Smooth muscle cell (in vitro differentiated cells): Measurements from ENCODE around the gene CISD2. TPM values are rescaled to one million over a fixed set of nuclear protein-coding genes. Genes with fewer than 3 reads are reported as not detected.

Source experiments
- DNase-seq: peaks from one replicate; lab custom pipeline; 2025; ENCODE audit not compliant: unreplicated experiment; lab: John Stamatoyannopoulos, UW
- H2AFZ ChIP-seq: fragments of 200-600 bp; sonication (generic); 2 replicates; pipeline ENCODE4 v1.6.0; 2016; ENCODE audit warnings: antibody characterized with exemption, low read depth, mild to moderate bottlenecking
- H3F3A ChIP-seq: fragments of 200-600 bp; sonication (generic); 2 replicates; pipeline ENCODE4 v1.6.0; 2017; ENCODE audit warnings: antibody characterized with exemption, low read depth
- H3K27ac ChIP-seq: fragments of 200-600 bp; sonication (generic); 2 replicates; pipeline ENCODE4 v1.5.1; 2016; ENCODE audit warnings: low read depth, mild to moderate bottlenecking
- H3K27me3 ChIP-seq: fragments of 200-600 bp; sonication (generic); 2 replicates; pipeline ENCODE4 v1.6.1; 2016; ENCODE audit warnings: low read depth, mild to moderate bottlenecking
- H3K36me3 ChIP-seq: fragments of 200-600 bp; sonication (generic); 2 replicates; pipeline ENCODE4 v1.5.1; 2016; ENCODE audit warnings: low read depth
- H3K4me1 ChIP-seq: fragments of 200-600 bp; sonication (generic); 2 replicates; pipeline ENCODE4 v1.5.1; 2016; ENCODE audit warnings: low read depth
- H3K4me2 ChIP-seq: fragments of 200-600 bp; sonication (generic); 2 replicates; pipeline ENCODE4 v1.6.0; 2016; ENCODE audit warnings: mild to moderate bottlenecking
- H3K4me3 ChIP-seq: fragments of 200-600 bp; sonication (generic); 2 replicates; pipeline ENCODE4 v1.5.1; 2016; ENCODE audit warnings: mild to moderate bottlenecking
- H3K79me2 ChIP-seq: fragments of 200-600 bp; sonication (generic); 2 replicates; pipeline ENCODE4 v1.6.0; 2016; ENCODE audit warnings: low read depth, mild to moderate bottlenecking
- H3K9ac ChIP-seq: fragments of 200-600 bp; sonication (generic); 2 replicates; pipeline ENCODE4 v1.6.0; 2016; ENCODE audit warnings: low read depth
- H3K9me3 ChIP-seq: fragments of 200-600 bp; sonication (generic); replicated peaks from 2 replicates; pipeline ENCODE4 v1.5.1; 2016; ENCODE audit warnings: low read depth
- H4K20me1 ChIP-seq: fragments of 200-600 bp; sonication (generic); 2 replicates; pipeline ENCODE4 v1.6.0; 2016; ENCODE audit warnings: low read depth
- CTCF ChIP-seq: fragments of 200-600 bp; sonication (generic); IDR thresholded peaks from 2 replicates; pipeline ENCODE4 v1.5.1; 2017; ENCODE audit warnings: borderline replicate concordance, mild to moderate bottlenecking, antibody characterized with exemption; ENCODE audit not compliant: insufficient read depth, poor library complexity, severe bottlenecking
- WGBS: methylation state at CpG from one replicate; pipeline ENCODE4 v1.1.7; 2016; ENCODE audit warnings: low lambda C conversion rate; 5-methylcytosine and 5-hydroxymethylcytosine counted together
- polyA plus RNA-seq: library from polyadenylated mRNA; unstranded; fragments of >200 nt; fragmentation: Nextera tagmentation; extraction: Ambion mirVana; gene quantifications from 2 replicates; pipeline ENCODE4 v1.2.1, GENCODE V29; 2016
- total RNA-seq: library from RNA; depleted of rRNA; stranded (reverse); fragments of >200 nt; gene quantifications from 2 replicates; pipeline ENCODE4 v1.2.3, GENCODE V29; 2014

Gene CISD2
- total and polyA plus RNA-seq, 2 experiments from 2014 or later: 57.6 to 65.7 TPM

DNA sequence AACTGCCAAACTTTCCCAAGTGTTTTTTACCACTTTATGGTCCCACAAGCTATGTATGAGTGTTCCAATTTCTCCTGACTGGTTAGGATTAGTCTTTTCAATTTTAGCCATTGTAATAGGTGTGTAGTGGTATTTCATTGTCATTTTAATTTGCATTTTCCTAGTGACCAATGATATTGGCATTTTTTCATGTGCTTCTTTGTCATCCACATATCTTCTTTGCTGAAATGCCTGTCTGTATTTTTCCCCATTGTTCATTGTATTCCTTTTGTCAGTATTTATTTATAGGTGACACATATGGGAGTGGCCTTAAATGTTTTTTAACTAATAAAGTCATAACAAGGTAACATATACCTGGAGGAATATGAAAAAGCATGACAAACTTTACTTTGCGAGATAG, 32.2 kb upstream of the CISD2 start:
- 97% methylated on average over 1 of the region's 1 CpG for WGBS

GRCh38 chr4:102842367-102842766, 26.4 kb upstream of the CISD2 start:
- no peak overlapping the region for H3K27ac ChIP-seq
- no peak for TF ChIP-seq CTCF
- no peaks in the 10 kb centered on the region for H4K20me1 ChIP-seq
- no peak for DNase-seq
- H3K4me3 ChIP-seq: no peak overlapping the region
- no peak overlapping the region for H2AFZ ChIP-seq
- no peaks in the 10 kb centered on the region for H3K9me3 ChIP-seq
- peaks cover under 1% of the 10 kb centered on the region for H3K79me2 ChIP-seq
- no peaks in the 10 kb centered on the region for H3K27me3 ChIP-seq
- H3F3A ChIP-seq: no peaks in the 10 kb centered on the region
- H3K36me3 ChIP-seq: no peaks in the 10 kb centered on the region
- no peak overlapping the region for H3K9ac ChIP-seq
- 93% methylated on average over 3 of the region's 3 CpGs for WGBS
- no peak overlapping the region for H3K4me2 ChIP-seq
- H3K4me1 ChIP-seq: no peaks in the 10 kb centered on the region

More for the DNA sequence above, 32.2 kb upstream of the CISD2 start:
- H2AFZ ChIP-seq: no peak overlapping the region
- H3K79me2 ChIP-seq: peaks cover 29% of the 10 kb centered on the region
- no peaks in the 10 kb centered on the region for H3K9me3 ChIP-seq
- no peaks in the 10 kb centered on the region for H4K20me1 ChIP-seq
- no peaks in the 10 kb centered on the region for H3K27me3 ChIP-seq
- no peak overlapping the region for H3K27ac ChIP-seq
- no peaks in the 10 kb centered on the region for H3K36me3 ChIP-seq
- H3K4me2 ChIP-seq: no peak overlapping the region
- no peak for TF ChIP-seq CTCF
- no peaks in the 10 kb centered on the region for H3K4me1 ChIP-seq
- H3K4me3 ChIP-seq: no peak overlapping the region
- H3F3A ChIP-seq: no peaks in the 10 kb centered on the region
- no peak overlapping the region for H3K9ac ChIP-seq
- DNase-seq: no peak

GRCh38 chr4:102843273-102843672, 25.5 kb upstream of the CISD2 start:
- no peak overlapping the region for H3K4me2 ChIP-seq
- H3F3A ChIP-seq: no peaks in the 10 kb centered on the region
- H3K27ac ChIP-seq: no peak overlapping the region
- no peaks in the 10 kb centered on the region for H3K4me1 ChIP-seq
- no peaks in the 10 kb centered on the region for H3K36me3 ChIP-seq
- H2AFZ ChIP-seq: no peak overlapping the region
- no peaks in the 10 kb centered on the region for H3K27me3 ChIP-seq
- TF ChIP-seq CTCF: no peak
- DNase-seq: no peak
- H3K4me3 ChIP-seq: no peak overlapping the region
- no peaks in the 10 kb centered on the region for H3K9me3 ChIP-seq
- no peaks in the 10 kb centered on the region for H3K79me2 ChIP-seq
- no peaks in the 10 kb centered on the region for H4K20me1 ChIP-seq
- no peak overlapping the region for H3K9ac ChIP-seq

GRCh38 chr4:102843938-102844337, 24.9 kb upstream of the CISD2 start:
- no peak overlapping the region for H2AFZ ChIP-seq
- no peak overlapping the region for H3K4me2 ChIP-seq
- DNase-seq: no peak
- 89% methylated on average over 1 of the region's 1 CpG for WGBS
- no peak overlapping the region for H3K4me3 ChIP-seq
- TF ChIP-seq CTCF: no peak
- no peaks in the 10 kb centered on the region for H3K79me2 ChIP-seq
- H4K20me1 ChIP-seq: no peaks in the 10 kb centered on the region
- no peaks in the 10 kb centered on the region for H3K27me3 ChIP-seq
- no peaks in the 10 kb centered on the region for H3K9me3 ChIP-seq
- H3K36me3 ChIP-seq: no peaks in the 10 kb centered on the region
- H3K27ac ChIP-seq: peak overlapping the region; percentile 46
- no peaks in the 10 kb centered on the region for H3F3A ChIP-seq
- H3K4me1 ChIP-seq: no peaks in the 10 kb centered on the region
- H3K9ac ChIP-seq: no peak overlapping the region
